DND-41 (cell line): ENCODE measurements around the gene TIGD2.

ENCODE experiments used
- ATAC-seq: fragments of 200-7000 bp; cut with Tn5 transposase; 3 replicates; pipeline ENCODE4 v1.9.1; 2021; ENCODE audit warnings: low read depth; ENCODE audit not compliant: insufficient read depth
- DNase-seq: peaks from one replicate; pipeline ENCODE4 v3.0.0-alpha.2; 2020
- H2AFZ ChIP-seq: 2 replicates; pipeline ENCODE4 v1.6.0; 2012; ENCODE audit warnings: low read depth, low read length
- H3K27ac ChIP-seq: 2 replicates; pipeline ENCODE4 v1.5.1; 2012; ENCODE audit warnings: low read length, inconsistent platforms
- H3K27me3 ChIP-seq: fragments of 200-600 bp; sonication (generic); 2 replicates; pipeline ENCODE4 v1.6.0; 2012; ENCODE audit warnings: low read length, mild to moderate bottlenecking, inconsistent platforms; ENCODE audit not compliant: insufficient read depth, poor library complexity
- H3K36me3 ChIP-seq: 2 replicates; pipeline ENCODE4 v1.5.1; 2012; ENCODE audit warnings: low read length, inconsistent platforms; ENCODE audit not compliant: insufficient read depth
- H3K4me1 ChIP-seq: 2 replicates; pipeline ENCODE4 v1.5.1; 2012; ENCODE audit warnings: mild to moderate bottlenecking, low read length; ENCODE audit not compliant: insufficient read depth
- H3K4me2 ChIP-seq: 2 replicates; pipeline ENCODE4 v1.6.0; 2012; ENCODE audit warnings: mild to moderate bottlenecking, moderate library complexity, low read length, inconsistent platforms; ENCODE audit not compliant: insufficient read depth
- H3K4me3 ChIP-seq, 2 experiments: fragments of 200-600 bp in 1 of 2; shearing (Covaris generic) in 1 of 2; 2 replicates each; pipeline ENCODE4 v1.5.1; 2012 to 2016; ENCODE audit warnings: inconsistent platforms in 2 of 2, low read length in 2 of 2, mild to moderate bottlenecking in 2 of 2, low read depth in 1 of 2, moderate library complexity in 1 of 2
- H3K79me2 ChIP-seq: 2 replicates; pipeline ENCODE4 v1.6.0; 2012; ENCODE audit warnings: low read length, inconsistent platforms; ENCODE audit not compliant: insufficient read depth
- H3K9ac ChIP-seq: 2 replicates; pipeline ENCODE4 v1.6.0; 2012; ENCODE audit warnings: low read depth, mild to moderate bottlenecking, inconsistent platforms, low read length, moderate library complexity
- H3K9me3 ChIP-seq: 2 replicates; pipeline ENCODE4 v1.5.1; 2012; ENCODE audit warnings: low read length, moderate library complexity, mild to moderate bottlenecking, inconsistent platforms; ENCODE audit not compliant: insufficient read depth, severe bottlenecking
- H4K20me1 ChIP-seq: 2 replicates; pipeline ENCODE4 v1.6.0; 2012; ENCODE audit warnings: low read length; ENCODE audit not compliant: insufficient read depth
- EZH2 ChIP-seq: IDR thresholded peaks from 3 replicates; pipeline ENCODE4 v1.6.1; 2012; ENCODE audit warnings: borderline replicate concordance, low read depth, mild to moderate bottlenecking, moderate library complexity, low read length, inconsistent platforms; ENCODE audit not compliant: severe bottlenecking
- TF ChIP-seq, protein P1 (sequence below): IDR thresholded peaks from 2 replicates; pipeline ENCODE4 v1.5.1; 2012; ENCODE audit warnings: borderline replicate concordance, low read length, moderate library complexity, mild to moderate bottlenecking; ENCODE audit not compliant: poor library complexity, severe bottlenecking; ENCODE audit errors: extremely low read depth

The TIGD2 gene

DNA sequence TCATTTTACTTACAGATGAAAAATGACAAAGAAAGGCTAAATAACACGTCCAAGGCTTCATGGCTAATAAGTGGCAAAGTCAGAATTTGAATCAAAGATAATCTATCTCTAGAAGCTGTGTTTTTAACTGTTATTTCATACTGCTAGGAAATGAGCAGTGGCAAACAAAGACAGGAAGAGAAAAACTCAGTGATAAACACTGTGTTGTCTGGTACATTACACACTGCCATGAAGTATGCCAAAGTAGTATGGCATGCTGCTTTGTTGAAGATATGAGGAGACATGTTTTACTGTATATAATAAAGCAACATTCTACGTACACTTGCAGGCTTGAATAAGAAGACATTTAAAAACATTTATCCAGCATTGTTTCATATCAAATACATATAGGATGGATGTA, 49.5 kb downstream of the TIGD2 start:
- DNase-seq (no peak), ATAC-seq (no peak)
- TF ChIP-seq EZH2, result no peak
- TF ChIP-seq, protein P1, sequence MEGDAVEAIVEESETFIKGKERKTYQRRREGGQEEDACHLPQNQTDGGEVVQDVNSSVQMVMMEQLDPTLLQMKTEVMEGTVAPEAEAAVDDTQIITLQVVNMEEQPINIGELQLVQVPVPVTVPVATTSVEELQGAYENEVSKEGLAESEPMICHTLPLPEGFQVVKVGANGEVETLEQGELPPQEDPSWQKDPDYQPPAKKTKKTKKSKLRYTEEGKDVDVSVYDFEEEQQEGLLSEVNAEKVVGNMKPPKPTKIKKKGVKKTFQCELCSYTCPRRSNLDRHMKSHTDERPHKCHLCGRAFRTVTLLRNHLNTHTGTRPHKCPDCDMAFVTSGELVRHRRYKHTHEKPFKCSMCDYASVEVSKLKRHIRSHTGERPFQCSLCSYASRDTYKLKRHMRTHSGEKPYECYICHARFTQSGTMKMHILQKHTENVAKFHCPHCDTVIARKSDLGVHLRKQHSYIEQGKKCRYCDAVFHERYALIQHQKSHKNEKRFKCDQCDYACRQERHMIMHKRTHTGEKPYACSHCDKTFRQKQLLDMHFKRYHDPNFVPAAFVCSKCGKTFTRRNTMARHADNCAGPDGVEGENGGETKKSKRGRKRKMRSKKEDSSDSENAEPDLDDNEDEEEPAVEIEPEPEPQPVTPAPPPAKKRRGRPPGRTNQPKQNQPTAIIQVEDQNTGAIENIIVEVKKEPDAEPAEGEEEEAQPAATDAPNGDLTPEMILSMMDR, result no peak
- no peaks in the 10 kb centered on the region for H3K27me3 ChIP-seq
- no peaks in the 10 kb centered on the region for H3K9me3 ChIP-seq
- no peaks in the 10 kb centered on the region for H3K36me3 ChIP-seq
- no peaks in the 10 kb centered on the region for H3K4me1 ChIP-seq
- H4K20me1 ChIP-seq, result no peaks in the 10 kb centered on the region
- no peak overlapping the region for H3K4me3 ChIP-seq
- H3K27ac ChIP-seq, result no peak overlapping the region
- no peak overlapping the region for H3K4me2 ChIP-seq
- H3K79me2 ChIP-seq, result no peaks in the 10 kb centered on the region
- no peak overlapping the region for H2AFZ ChIP-seq
- no peak overlapping the region for H3K9ac ChIP-seq

DNA sequence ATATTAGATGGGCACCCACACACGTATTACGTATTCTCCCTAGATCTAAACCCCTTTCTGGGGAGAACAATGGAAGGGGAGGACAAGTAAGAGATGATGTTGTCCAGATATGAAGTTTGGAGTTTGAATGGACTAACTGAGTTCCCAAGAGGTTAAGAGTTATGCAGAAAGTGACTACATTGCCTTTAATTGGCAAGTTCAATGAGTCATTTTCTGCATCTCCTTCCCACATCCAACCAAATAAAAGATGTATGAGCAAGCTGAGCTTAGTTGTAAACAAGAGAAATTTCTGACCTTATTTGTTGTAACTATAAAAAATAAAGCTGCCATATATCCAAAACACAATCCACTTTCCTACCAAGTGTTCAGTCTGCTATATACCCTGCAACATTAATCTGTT, 50.5 kb downstream of the TIGD2 start:
- ATAC-seq (no peak), DNase-seq (no peak)
- TF ChIP-seq EZH2, result no peak
- TF ChIP-seq, protein P1, result no peak
- Histone ChIP-seq H3K36me3 (no peaks in the 10 kb centered on the region), H3K27me3 (no peaks in the 10 kb centered on the region), H3K4me3 (no peak overlapping the region), H3K27ac (no peak overlapping the region), H3K9ac (no peak overlapping the region), H2AFZ (no peak overlapping the region), H3K4me2 (no peak overlapping the region), H3K4me1 (no peaks in the 10 kb centered on the region), H3K9me3 (no peaks in the 10 kb centered on the region), H4K20me1 (no peaks in the 10 kb centered on the region), H3K79me2 (no peaks in the 10 kb centered on the region)

DNA sequence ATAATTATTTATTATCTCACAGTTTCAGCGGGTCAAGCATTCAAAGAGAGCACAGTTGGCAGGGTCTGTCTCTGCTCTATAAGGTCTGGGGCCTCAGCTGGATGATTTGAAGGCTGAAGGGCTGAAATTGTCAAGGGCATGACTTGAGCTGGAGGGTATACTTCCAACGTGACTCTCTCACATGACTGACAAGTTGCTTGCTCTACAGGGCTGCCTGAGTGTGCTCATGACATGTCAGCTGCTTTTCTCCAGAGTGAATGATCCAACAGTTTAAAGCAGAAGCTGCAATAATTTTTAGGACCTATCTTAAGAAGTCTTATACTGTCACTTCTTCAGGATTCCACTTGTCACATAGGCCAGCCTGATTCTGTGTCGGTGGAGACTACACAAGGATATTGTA, 51.2 kb downstream of the TIGD2 start:
- TF ChIP-seq EZH2, result no peak
- TF ChIP-seq, protein P1, result no peak

DNA sequence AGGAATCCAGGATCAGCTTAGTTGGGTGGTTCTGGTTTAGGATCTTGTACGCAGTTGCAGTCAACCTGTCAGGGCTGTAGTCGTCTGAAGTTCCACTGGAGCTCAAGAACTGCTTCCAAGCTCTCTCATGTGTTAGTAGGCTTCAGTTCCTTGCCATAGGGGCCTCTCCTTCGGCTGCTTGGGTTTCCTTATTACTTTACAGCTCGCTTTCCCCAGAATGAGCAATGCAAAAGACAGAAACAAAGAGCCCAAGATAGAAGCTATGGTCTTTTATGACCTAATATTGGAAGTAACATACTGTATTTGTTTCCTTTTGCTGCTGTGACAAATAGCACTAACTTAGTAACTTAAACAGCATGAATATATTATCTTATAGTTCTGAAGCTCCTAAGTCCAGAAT, 51.7 kb downstream of the TIGD2 start:
- no peaks in the 10 kb centered on the region for H3K79me2 ChIP-seq
- no peak overlapping the region for H3K27ac ChIP-seq
- no peak for DNase-seq
- no peak for ATAC-seq
- no peak overlapping the region for H3K9ac ChIP-seq
- H3K36me3 ChIP-seq, result no peaks in the 10 kb centered on the region
- H3K4me1 ChIP-seq, result no peaks in the 10 kb centered on the region
- no peaks in the 10 kb centered on the region for H4K20me1 ChIP-seq
- TF ChIP-seq, protein P1, result no peak
- TF ChIP-seq EZH2, result no peak
- H3K9me3 ChIP-seq, result no peaks in the 10 kb centered on the region
- H3K4me3 ChIP-seq, result no peak overlapping the region
- no peak overlapping the region for H2AFZ ChIP-seq
- no peaks in the 10 kb centered on the region for H3K27me3 ChIP-seq
- H3K4me2 ChIP-seq, result no peak overlapping the region

More for the DNA sequence above, 51.2 kb downstream of the TIGD2 start:
- no peak overlapping the region for H3K9ac ChIP-seq
- no peak overlapping the region for H3K4me2 ChIP-seq
- H3K4me1 ChIP-seq, result no peaks in the 10 kb centered on the region
- no peak overlapping the region for H3K4me3 ChIP-seq
- H3K79me2 ChIP-seq, result no peaks in the 10 kb centered on the region
- ATAC-seq (no peak), DNase-seq (no peak)
- H3K27me3 ChIP-seq, result no peaks in the 10 kb centered on the region
- H3K9me3 ChIP-seq, result no peaks in the 10 kb centered on the region
- no peak overlapping the region for H3K27ac ChIP-seq
- H3K36me3 ChIP-seq, result no peaks in the 10 kb centered on the region
- H4K20me1 ChIP-seq, result no peaks in the 10 kb centered on the region
- H2AFZ ChIP-seq, result no peak overlapping the region
